HG02798 (cell line): ENCODE results near the gene APRT.
"Not testable (repeated sequence)": the region's sequence is repeated elsewhere in the genome, so short reads cannot be mapped to it uniquely, and the experiment has no call there.

Experiments
- ATAC-seq: cut with Tn5 transposase; IDR thresholded peaks from one replicate; pipeline ENCODE4 v1.9.1; 2021; ENCODE audit warnings: mild to moderate bottlenecking; ENCODE audit not compliant: unreplicated experiment, poor library complexity

The APRT gene

DNA sequence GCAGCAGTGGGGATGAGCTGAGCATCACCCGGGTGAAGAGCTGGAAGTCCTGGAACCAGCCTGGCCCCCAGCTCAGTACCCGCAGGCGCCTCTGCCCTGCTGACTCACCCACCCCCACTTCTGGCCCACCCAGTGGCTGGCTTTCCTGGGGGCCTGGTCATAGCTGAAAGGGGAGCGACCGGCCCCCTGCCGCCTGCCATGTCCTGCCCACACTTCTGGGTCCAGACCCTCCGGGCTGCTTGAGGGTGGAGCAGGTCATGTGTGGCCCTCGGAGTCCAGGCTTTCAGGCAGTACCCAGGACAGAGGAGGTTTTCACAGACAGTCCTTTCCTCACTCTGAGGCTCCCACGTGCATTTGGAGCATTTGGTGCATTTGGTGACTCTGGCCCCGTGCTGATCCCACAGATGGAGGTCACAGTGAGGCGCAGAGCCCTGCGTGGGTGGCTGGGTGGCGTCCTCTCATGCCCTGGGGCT lies 19.6 kb downstream of the APRT start:
- no peak for ATAC-seq

DNA sequence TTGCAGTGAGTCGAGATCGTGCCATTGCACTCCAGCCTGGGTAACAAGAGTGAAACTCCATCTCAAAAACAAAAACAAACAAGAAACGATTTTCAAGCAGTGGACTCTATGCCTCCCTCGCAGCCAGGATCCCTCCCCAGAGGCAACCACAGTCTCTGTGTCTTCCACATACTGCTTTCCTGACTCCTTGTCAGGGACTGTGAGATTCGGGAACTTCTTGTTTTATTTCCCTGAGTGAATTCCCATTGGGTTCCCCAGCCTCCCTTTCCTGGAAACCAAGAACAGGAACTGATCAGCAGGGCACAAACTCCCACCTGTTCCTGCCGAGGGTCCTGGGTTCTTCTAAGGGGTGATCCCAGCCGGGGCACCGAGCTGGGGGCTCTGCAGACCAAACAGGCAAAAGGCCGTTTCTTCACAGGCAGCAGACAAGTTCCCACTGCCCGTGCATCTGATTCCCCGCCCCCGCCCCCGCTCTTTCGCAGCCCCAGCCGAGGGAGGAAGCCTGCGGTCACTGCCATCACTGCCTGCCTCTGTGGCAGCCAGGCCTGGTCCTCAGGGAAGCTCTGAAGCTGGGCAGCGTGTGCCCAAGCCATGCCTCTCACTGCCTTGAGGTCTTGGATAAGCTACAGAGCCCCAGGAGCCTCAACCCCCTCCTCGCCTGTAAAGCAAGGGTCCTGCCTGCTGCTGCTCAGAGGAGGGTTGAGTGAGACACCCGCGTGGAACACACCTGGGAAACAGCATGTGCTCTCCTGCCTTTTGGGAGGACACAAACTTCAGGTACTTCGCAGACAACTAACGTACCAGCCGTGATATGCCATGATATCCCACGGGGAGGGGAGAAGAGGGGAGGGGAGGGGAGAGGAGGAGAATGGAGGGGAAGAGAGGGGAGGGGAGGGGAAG lies 21.2 kb downstream of the APRT start:
- ATAC-seq = no peak

DNA sequence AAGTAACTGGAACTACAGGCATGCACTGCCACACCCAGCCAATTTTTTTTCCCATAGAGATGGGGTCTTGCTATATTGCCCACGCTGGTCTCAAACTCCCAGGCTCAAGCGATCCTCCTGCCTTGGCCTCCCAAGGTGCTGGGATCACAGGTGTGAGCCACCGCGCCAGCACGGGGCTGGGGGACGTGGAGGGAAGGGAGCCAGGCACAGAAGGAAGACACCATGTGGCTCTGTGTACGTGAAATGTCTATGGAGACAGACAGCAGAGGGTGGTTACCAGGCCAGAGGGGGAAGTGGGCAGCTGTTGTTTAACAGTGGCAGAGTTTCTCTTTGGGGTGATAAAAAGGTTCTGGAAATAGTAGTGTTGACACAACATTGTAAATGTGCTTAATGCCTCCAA lies 22.1 kb downstream of the APRT start:
- no peak for ATAC-seq

DNA sequence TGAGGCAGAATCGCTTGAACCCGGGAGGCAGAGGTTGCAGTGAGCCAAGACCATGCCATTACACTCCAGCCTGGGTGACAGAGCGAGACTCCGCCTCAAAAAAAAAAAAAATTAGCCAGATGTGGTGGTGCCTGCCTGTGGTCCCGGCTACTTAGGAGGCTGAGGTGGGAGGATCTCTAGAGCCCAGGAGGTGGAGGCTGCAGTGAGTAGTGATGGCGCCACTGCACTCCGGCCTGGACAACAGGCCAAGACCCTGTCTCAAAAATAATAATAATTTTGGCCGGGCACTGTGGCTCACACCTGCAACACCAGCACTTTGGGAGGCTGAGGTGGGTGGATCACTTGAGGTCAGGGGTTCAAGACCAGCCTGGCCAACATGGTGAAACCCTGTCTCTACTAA lies 23.0 kb downstream of the APRT start:
- not testable (repeated sequence) for ATAC-seq

DNA sequence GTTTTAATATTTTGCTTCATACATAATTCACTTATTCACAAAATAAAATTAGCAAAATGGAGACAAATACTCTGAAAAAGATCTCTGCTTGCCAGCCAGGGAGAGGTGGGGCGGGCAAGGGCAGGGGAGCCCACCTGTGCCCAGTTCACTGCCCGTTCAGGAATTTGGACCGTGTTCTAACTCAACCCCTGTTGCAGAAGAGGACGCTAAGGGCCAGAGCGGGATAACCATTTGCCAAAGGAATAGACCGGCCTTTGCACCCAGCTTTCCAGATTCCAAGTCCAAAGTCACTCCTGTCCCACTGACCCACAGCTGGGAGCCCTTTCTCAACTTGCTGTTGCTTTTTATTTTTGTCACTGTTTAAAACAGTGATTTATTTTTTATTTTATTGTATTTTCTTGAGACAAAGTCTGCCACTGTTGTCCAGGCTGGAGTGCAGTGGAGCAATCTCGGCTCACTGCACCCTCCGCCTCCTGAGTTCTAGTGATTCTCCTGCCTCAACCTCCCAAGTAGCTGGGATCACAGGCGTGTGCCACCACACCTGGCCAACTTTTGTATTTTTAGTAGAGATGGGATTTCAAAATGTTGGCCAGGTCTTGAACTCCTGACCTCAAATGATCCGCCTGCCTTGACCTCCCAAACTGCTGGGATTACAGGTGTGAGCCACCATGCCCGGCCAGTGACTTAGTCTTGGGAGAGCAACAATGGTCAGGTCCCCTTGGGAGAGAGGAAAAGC lies 24.0 kb downstream of the APRT start:
- no peak for ATAC-seq

DNA sequence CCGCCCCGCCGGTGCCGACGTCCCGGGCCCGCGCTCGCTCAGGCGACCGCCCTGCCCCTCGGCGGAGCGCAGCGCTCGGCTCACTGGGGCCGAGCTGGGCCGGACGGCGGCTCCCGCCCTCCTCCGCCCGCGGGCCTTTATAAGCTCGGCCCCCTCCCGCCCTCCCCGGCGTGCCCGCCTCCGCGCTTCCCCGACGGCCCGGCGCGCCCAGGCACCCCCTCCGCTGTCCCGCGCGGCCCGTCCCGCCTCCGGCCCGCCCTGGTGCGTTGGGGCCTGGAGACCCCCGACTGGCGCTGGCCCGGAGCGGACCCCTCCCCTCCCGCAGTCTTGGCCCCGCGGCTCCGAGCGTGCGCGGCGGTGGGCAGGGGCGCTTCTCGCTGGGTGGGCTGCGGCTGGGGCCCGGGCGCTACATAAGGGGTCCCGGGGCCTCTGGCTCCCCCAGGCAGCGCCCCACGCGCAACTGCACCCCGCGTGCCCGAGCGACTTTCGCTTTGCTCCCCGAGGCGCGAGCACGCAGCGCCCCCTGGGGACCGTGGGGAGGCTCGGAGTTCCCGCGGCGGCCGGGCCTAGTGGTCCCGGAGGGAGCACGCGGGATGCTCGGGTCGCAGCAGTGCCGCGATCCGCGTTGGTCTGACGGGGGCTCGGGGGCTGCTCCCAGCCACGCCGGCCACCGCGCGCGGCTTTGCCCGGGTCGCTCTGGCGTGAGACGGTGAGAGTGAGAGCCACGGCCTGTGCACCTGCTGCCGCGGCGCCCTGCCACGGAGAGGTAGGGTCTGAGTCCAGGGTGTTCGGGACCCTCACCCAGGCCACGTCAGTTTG lies 26.4 kb downstream of the APRT start, which contains the start of gene PIEZO1:
Gene PIEZO1 (minus strand): TSS at position 115 of the 819 bp plus-strand sequence. CDS start 256 bp downstream, outside the sequence.
- ATAC-seq = peak; percentile 32

DNA sequence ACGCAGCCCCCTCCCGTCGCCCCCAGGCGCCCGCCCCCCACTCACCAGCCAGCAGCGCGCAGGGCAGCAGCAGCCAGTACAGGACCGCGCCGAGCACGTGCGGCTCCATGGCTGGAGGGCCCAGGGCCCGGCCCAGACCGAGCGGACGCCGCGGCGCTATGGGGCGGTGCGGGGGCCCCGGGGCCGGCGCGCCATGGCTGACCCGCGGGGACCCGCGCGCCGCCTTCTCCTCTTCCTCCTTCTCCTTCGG lies 26.9 kb downstream of the APRT start:
- ATAC-seq = peak; percentile 26

DNA sequence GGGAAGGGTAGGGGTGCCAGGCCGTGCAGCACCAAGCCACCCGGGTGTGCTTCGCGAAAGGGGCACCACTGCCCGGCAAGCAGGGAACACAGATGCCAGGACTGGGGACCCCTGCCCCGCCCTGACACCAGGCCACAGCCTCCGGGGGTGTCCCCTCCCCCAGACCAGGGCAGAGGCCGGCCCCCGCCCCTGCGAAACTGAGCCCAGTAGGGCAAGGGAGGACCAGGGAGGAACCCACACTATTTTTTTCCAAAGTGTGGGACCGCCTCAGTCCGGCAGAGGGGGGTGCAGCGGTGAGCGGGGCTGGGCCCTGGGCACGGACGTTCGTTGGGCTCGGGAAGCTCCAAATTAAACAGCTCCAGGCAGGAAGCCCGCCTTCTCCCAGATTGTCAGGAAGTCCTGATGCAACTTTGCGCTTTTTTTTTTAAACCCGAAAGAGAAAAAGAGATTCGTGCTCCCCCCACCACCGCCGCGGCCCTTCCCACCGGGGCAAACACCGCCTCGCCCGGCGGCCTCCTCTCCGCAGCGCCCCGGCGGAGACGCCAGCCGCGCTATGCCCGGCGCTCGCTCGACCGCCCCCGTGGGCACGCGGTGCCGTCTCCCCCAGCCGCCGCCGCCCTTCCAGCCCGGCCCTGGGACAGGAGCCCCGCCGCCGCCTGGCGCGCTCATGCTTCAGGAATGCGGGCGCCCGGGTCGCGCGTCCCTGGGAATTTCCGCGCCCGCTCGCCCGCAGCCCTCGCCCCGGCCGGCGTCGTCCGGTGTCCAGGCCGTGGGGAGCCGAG lies 27.5 kb downstream of the APRT start:
- ATAC-seq = peak; percentile 4

DNA sequence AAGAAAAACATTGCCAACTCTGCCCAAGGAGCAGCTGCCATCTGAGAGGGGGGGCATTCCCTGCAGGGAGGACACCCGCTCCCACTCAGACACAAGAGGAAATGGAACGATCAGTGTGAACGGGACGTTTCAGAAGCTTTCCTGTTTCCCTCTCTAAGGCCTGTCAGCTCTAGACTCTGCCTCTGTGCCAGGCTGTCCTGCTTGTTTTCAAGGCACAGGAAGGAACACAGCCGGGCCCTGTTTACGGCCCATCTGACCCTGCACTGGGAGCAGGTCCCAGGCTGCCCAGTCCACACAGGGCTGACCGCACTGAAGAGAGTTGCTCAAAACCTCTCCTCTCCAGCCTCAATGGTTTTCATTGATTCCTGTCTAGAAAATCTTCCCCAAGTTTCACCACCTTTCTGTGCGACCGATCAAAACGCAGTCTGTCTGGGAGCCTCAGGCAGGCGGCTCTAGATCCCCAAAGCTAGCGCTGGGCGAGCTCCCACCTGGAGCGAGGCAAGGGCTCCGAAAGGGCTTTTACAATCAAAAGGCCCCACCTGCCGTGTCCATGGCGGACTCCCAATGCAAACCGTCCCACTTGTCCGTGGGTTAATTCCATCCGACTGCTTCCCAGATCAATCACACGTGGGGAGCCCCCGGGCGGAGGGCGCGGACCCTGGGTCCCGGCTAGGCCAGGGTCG lies 28.2 kb downstream of the APRT start:
- ATAC-seq = no peak

DNA sequence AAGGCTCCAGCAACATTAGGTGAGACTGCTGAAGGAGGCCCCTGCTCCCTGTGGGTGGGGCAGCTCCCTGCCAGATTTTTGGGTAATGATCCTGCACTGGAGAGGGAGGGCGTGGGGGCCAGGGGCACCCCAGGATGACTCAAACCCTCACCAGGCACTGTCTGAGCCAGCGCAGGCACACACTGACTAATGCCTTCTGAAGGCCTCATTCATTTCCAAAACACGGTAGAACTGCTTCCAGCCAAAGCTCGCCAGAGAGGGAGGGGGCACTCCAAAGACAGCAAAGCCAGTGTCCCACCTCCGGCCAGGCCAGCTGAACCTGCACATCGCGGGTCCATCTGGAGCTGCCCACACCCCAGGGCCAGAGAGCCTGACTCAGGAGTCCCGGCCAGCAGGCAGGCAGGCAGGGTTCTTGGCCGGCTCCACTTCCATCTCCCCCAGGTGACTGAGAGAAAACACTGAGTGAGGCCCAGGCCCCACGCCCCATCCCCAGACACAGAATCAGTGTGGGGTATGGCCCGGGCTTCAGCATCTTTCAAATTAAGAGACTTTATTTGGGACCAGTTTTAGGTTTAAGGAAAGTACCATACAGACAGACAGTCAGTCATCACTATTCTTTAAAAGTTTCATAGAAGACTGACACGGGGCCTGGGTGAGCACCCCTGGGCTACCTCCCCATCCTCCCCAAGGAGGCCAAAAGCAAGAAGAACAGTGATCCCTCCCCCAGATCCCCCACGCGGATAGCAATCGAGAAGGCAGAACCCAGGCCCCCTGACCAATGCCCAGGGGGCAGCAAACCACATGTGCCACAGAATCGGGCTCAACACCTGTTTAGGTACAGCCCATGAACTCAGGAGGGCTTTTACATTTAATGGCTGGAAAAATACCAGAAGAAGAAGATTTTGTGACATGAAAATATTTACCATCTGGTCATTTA lies 29.0 kb downstream of the APRT start:
- ATAC-seq = no peak

DNA sequence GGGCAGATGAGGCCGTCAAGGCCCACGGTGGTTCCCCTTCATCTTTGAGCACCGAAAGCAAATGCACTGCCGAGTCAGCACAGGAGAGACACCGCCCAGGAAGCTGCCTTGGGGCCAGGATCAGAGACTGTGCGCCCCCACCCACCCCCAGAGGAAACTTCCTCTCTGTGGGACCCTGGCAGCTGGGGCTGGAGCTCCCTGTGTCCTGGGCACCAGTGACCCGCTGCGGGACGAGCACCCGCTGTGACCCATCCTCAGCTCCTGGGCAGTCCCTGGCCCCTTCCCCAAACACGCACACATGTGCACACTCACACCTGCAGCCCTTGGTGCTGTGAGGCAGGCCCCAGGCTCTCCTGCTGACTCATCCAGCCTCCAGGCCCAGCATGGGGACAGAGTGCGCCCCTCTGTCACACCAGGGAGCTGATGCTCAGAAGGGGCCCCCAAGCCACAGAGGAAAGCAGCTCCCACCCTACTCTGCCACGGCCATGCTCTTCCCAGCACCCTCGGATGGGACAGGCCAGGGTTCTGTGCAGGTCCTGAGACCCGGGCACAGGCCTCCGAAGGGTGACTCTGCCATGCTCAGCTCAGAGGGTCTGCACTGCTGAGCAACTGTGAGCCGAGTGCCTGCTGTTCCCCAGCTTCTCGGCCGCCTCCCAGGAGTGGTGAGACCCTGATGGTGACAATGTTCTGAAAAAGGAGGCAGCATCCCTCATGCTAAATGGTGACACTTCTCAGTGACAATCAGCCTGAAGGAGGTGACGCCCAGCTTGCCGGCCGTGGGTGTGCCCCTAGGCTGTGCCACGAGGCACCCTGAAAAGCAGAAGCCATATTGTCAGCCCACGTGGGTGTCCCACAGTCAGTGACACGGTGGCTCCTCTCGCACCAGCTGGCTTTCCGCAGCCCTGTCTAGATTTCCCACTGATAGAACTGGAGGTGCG lies 30.3 kb downstream of the APRT start:
- peak; percentile 32 for ATAC-seq

DNA sequence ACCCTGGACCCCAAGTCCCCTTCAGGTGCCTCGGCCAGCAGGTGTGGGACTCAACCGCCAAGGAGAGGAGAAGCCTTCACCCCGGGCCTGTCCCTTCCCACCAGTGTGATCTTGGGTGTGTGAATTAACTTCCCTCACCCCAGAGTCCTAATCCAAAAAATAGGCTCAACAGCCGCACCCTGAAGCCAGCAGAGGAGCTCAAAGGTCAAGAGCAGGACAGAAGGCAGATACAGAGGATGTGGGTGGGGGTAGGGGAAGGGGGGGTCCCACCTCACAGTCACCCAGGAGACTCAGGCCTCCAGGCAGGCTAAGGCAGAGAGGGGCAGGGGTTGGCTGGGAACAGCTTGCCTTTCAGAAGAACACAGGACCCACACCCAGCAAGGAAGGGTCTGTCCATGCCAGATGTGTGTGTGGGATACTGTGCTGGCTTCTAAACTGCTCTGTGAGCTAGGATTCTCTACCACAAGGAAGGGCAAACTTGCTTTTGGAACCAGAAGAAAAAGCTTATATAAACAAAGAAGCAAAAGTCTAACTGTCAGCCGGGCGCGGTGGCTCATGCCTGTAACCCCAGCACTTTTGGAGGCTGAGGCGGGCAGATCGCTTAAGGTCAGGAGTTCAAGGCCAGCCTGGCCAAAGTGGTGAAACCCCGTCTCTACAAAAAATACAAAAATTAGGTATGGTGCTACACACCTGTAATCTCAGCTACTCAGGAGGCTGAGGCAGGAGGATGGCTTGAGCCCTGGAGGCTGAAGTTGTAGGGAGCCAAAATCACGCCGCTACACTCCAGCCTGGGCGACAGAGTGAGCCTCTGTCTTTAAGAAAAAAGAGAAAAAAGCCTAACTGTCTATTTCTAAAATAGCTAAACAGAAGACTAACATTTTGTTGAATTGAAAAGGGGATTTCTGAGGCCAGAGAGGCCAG lies 31.3 kb downstream of the APRT start:
- ATAC-seq = no peak

DNA sequence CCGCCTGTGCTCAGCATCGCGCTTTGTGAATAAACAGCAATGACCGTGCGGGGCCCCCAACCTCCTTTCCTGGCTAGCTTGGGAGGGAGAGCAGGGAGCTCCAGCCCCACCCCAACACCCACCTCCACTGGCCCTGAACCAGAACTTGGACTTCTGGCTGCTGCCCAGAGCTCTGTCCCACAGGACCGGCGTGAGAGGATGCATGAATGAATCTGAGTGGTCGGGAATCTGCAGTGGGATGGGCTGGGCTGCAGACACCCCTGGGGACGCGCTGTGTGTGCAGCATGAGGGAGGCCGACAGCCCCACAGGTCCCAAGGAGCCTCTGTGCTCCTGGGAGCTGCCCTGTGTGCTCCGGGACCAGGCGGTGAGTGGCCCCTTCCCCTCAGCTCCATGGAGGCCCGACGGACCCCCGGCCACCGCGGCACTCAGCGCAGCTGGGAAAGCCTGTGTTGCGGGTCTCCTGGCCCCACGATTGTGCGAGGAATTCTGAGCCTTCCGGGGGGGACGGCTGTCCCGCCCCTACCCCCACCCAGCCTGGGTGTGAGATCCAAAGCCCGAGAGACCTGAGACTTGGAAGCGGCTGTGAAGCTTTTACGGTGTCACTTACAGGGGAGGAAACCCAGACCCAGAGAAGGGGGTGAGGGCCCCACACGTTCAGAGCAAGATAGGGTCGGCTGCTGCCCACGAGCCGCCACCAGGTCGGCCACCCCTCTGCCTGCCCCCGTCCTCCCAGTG lies 32.2 kb downstream of the APRT start:
- no peak for ATAC-seq

DNA sequence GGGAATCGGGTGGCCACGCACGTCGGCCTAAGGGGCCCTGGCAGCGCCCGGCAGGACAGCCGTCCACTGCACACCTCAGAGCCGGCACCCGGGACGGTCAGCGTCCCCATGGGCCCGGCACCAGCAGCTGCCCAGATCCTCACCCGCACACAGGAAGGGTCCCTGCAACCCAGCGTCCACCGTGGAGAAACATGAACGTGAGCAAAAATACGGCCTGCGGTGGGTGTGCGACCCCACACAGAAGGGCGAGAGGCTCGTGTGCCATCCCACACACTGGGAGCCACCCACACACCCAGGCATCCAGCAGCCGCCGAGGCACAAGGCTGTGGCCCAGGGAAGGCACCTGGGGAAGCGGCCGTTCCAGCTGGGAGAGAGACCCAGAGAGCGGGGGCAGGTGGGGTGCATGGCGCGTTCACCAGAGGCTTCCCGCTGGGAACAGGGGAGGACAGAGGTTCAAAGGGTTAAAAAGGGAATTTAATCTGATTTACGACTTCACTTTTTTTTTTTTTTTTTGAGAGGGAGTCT lies 33.1 kb downstream of the APRT start:
- ATAC-seq = no peak

DNA sequence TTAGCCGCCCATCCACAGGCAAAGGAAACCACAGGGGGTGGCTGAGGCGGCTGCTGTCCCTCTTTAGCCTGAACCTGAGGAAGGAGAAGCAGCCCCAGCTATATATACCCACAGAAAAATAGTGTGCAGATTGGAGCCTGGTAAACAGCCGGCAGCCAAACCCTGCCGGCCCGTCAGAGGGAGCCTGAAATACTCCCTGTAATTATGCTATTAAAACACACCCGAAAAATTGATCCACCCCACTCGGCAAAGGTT lies 33.5 kb downstream of the APRT start:
- no peak for ATAC-seq
